Fibroblast of lung (primary cell): ENCODE data around the gene ATXN8OS. TPM values are rescaled to one million over a fixed set of nuclear protein-coding genes. Genes with fewer than 3 reads are reported as not detected.
"Not testable (repeated sequence)": the region's sequence is repeated elsewhere in the genome, so short reads cannot be mapped to it uniquely, and the experiment has no call there.

Experiments used
- DNase-seq, 2 donors: peaks; one replicate each; pipeline versions ENCODE4 v3.0.0 to v3.0.0-alpha.2; 2010; ENCODE audit warnings: low read depth in 2 of 2
- H2AFZ ChIP-seq: 2 replicates; pipeline ENCODE4 v1.5.1; 2012; ENCODE audit warnings: low read length, control low read depth, inconsistent platforms
- H3K27ac ChIP-seq: 2 replicates; pipeline ENCODE4 v1.5.1; 2011; ENCODE audit warnings: low read length, control low read depth; ENCODE audit not compliant: insufficient read depth
- H3K27me3 ChIP-seq: 2 replicates; pipeline ENCODE4 v1.5.1; 2011; ENCODE audit warnings: mild to moderate bottlenecking, low read length; ENCODE audit not compliant: control insufficient read depth, insufficient read depth
- H3K36me3 ChIP-seq: 2 replicates; pipeline ENCODE4 v1.5.1; 2011; ENCODE audit warnings: low read length; ENCODE audit not compliant: control insufficient read depth, insufficient read depth
- H3K4me1 ChIP-seq: 2 replicates; pipeline ENCODE4 v1.5.1; 2011; ENCODE audit warnings: low read length; ENCODE audit not compliant: control insufficient read depth, insufficient read depth; ENCODE audit errors: extremely low read depth
- H3K4me2 ChIP-seq: 2 replicates; pipeline ENCODE4 v1.5.1; 2011; ENCODE audit warnings: low read length, control low read depth; ENCODE audit not compliant: insufficient read depth; ENCODE audit errors: extremely low read depth
- H3K4me3 ChIP-seq, 4 experiments: fragments of 200-600 bp in 1 of 4; sonication (generic) in 1 of 4; replicated peaks in 1 of 4; 2 replicates each; pipeline ENCODE4 v1.5.1; 2011 to 2016; ENCODE audit warnings: low read length in 4 of 4, low read depth in 3 of 4, mild to moderate bottlenecking in 3 of 4, control low read depth in 2 of 4, inconsistent platforms in 1 of 4, mixed read lengths in 1 of 4; ENCODE audit not compliant: insufficient read depth in 1 of 4; ENCODE audit errors: control extremely low read depth in 1 of 4
- H3K79me2 ChIP-seq: 2 replicates; pipeline ENCODE4 v1.5.1; 2012; ENCODE audit warnings: mild to moderate bottlenecking, low read length, inconsistent platforms; ENCODE audit not compliant: control insufficient read depth, insufficient read depth
- H3K9ac ChIP-seq: 2 replicates; pipeline ENCODE4 v1.5.1; 2011; ENCODE audit warnings: mild to moderate bottlenecking, low read length, control low read depth; ENCODE audit not compliant: insufficient read depth
- H3K9me3 ChIP-seq: 2 replicates; pipeline ENCODE4 v1.5.1; 2012; ENCODE audit warnings: low read depth, low read length; ENCODE audit not compliant: control insufficient read depth, insufficient read depth
- H4K20me1 ChIP-seq: 2 replicates; pipeline ENCODE4 v1.5.1; 2011; ENCODE audit warnings: low read length; ENCODE audit not compliant: control insufficient read depth, insufficient read depth; ENCODE audit errors: extremely low read depth
- EZH2 ChIP-seq: IDR thresholded peaks from 2 replicates; pipeline ENCODE4 v1.5.1; 2012; ENCODE audit warnings: low read length, control low read depth, mild to moderate bottlenecking; ENCODE audit errors: missing control alignments
- polyA plus RNA-seq, 2 donors: library from polyadenylated mRNA; depleted of rRNA in 1 of 2; stranded (reverse) in 1 of 2; unstranded in 1 of 2; fragments of >200 nt; gene quantifications; 2 replicates each; pipeline ENCODE4 v1.2.1, GENCODE V29; 2011 to 2012; ENCODE audit warnings: missing spikeins in 1 of 2
- total RNA-seq: library from RNA; depleted of rRNA; stranded (reverse); fragments of >200 nt; gene quantifications from 2 replicates; pipeline ENCODE4 v1.2.1, GENCODE V29; 2014
- TF ChIP-seq, protein P1 (sequence below), 2 donors: IDR thresholded peaks in 1 of 2; conservative IDR thresholded peaks in 1 of 2; 1 replicate in 1 of 2; 2 replicates in 1 of 2; pipeline ENCODE4 v1.5.1; 2011 to 2012; ENCODE audit warnings: low read length in 2 of 2, control low read depth in 1 of 2, inconsistent platforms in 1 of 2, low read depth in 1 of 2, mild to moderate bottlenecking in 1 of 2

The ATXN8OS gene
- total and polyA plus RNA-seq, 2 donors (not counting 1 experiment from before 2014, with no cell fraction given): not detected

DNA sequence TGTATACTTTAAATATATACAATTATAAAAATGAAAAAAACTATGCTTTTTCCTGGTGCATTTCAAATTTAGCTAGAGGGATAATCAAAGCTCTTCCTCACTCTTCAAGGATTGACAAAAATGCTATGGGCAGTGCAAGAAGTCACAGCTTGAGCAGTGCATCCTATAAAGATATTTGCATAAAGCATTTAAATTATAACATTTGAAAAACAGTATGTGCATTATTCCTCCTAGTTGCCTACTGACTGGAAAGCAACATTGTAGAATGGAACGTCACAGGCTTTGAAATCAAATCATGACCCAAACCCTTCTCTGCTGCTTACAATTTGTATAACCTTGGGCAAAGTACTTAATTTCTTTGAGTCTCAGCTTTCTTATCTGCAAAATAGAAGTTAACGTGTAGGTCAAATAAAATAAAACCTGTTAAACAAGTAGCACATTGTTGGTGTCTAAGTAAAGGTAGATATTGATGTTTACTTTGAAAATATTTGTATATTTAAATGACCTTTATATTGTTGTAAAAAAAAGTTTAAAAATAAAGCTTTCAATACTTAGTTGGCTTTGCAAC is 9.8 kb downstream of the ATXN8OS start:
- Histone ChIP-seq H3K79me2 (no peaks in the 10 kb centered on the region), H3K27ac (no peak overlapping the region), H3K4me2 (no peak overlapping the region), H3K9ac (no peak overlapping the region), H4K20me1 (no peaks in the 10 kb centered on the region), H3K4me1 (no peaks in the 10 kb centered on the region), H3K27me3 (no peaks in the 10 kb centered on the region), H3K4me3 (no peak overlapping the region), H2AFZ (no peak overlapping the region), H3K36me3 (no peaks in the 10 kb centered on the region), H3K9me3 (no peaks in the 10 kb centered on the region)
- DNase-seq: no peak
- TF ChIP-seq, protein P1, sequence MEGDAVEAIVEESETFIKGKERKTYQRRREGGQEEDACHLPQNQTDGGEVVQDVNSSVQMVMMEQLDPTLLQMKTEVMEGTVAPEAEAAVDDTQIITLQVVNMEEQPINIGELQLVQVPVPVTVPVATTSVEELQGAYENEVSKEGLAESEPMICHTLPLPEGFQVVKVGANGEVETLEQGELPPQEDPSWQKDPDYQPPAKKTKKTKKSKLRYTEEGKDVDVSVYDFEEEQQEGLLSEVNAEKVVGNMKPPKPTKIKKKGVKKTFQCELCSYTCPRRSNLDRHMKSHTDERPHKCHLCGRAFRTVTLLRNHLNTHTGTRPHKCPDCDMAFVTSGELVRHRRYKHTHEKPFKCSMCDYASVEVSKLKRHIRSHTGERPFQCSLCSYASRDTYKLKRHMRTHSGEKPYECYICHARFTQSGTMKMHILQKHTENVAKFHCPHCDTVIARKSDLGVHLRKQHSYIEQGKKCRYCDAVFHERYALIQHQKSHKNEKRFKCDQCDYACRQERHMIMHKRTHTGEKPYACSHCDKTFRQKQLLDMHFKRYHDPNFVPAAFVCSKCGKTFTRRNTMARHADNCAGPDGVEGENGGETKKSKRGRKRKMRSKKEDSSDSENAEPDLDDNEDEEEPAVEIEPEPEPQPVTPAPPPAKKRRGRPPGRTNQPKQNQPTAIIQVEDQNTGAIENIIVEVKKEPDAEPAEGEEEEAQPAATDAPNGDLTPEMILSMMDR (conservative IDR thresholded peaks at IDR 0.05 in 1 of 2, IDR thresholded peaks at IDR 0.05 in 1 of 2; ENCODE audit: low read depth in 1 of 2, low read length in 2 of 2): no peak
- TF ChIP-seq EZH2: no peak

GRCh38 chr13:70125693-70126092 is 18.1 kb downstream of the ATXN8OS start:
- Histone ChIP-seq H3K9ac (no peak overlapping the region), H3K4me2 (no peak overlapping the region), H2AFZ (no peak overlapping the region), H3K9me3 (no peaks in the 10 kb centered on the region), H3K4me1 (no peaks in the 10 kb centered on the region), H3K4me3 (no peak overlapping the region), H4K20me1 (no peaks in the 10 kb centered on the region), H3K79me2 (no peaks in the 10 kb centered on the region), H3K27ac (no peak overlapping the region), H3K36me3 (no peaks in the 10 kb centered on the region), H3K27me3 (no peaks in the 10 kb centered on the region)
- TF ChIP-seq, protein P1 (conservative IDR thresholded peaks at IDR 0.05 in 1 of 2, IDR thresholded peaks at IDR 0.05 in 1 of 2; ENCODE audit: low read depth in 1 of 2, low read length in 2 of 2): no peak
- TF ChIP-seq EZH2: no peak
- DNase-seq: no peak

DNA sequence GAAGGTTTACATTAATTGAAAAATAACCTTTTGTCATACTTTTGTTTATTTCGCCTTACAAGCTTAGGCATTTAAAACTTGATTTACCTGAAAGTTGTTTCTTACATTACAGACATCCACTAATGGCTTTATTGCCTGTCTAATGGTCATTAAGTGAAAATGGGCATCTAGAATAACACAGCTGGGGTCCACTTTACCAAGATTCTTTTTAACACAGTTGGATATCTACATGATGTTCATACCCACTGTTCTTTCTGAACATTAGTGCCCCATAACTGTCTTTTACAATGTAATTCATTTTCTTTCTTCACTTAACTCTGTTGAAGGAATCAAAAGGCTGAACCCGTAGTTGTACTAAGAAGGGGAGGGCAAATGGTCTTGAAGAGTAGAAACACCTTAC is 20.5 kb downstream of the ATXN8OS start:
- H3K9ac ChIP-seq: no peak overlapping the region
- H3K9me3 ChIP-seq: no peaks in the 10 kb centered on the region
- no peak overlapping the region for H3K4me2 ChIP-seq
- H3K4me3 ChIP-seq: no peak overlapping the region
- no peaks in the 10 kb centered on the region for H4K20me1 ChIP-seq
- no peak overlapping the region for H3K27ac ChIP-seq
- H3K36me3 ChIP-seq: no peaks in the 10 kb centered on the region
- TF ChIP-seq, protein P1 (conservative IDR thresholded peaks at IDR 0.05 in 1 of 2, IDR thresholded peaks at IDR 0.05 in 1 of 2; ENCODE audit: low read depth in 1 of 2, low read length in 2 of 2): no peak
- no peak for TF ChIP-seq EZH2
- H3K79me2 ChIP-seq: no peaks in the 10 kb centered on the region
- no peak overlapping the region for H2AFZ ChIP-seq
- H3K27me3 ChIP-seq: no peaks in the 10 kb centered on the region
- DNase-seq: no peak
- H3K4me1 ChIP-seq: no peaks in the 10 kb centered on the region

- not testable (repeated sequence) for H3K9ac ChIP-seq, H3K9me3 ChIP-seq, DNase-seq, H3K4me3 ChIP-seq, H3K27me3 ChIP-seq, H3K79me2 ChIP-seq, H3K27ac ChIP-seq, H3K4me2 ChIP-seq, H2AFZ ChIP-seq, H3K4me1 ChIP-seq, H3K36me3 ChIP-seq, H4K20me1 ChIP-seq
Observed at GRCh38 chr13:70142658-70143057, 35.0 kb downstream of the ATXN8OS start.
